ENCODE results near the gene DAGLB. TPM values are rescaled to one million over a fixed set of nuclear protein-coding genes. Genes with fewer than 3 reads are reported as not detected.

The DAGLB gene
- total RNA-seq, 3 donors from 2014 or later (not counting 1 experiment from before 2014, with no cell fraction given): 20.3 to 25.6 (median 25.2) TPM

- peak in 2 of 3 donors; percentile 54 to 64 for ATAC-seq
- H3K4me1 Mint-ChIP-seq: peaks cover 76 to 81% of the 10 kb centered on the region in 2 donors
- Histone ChIP-seq H3K36me3 (ENCODE audit: control insufficient read depth, insufficient read depth, low read length) (peaks cover 17% of the 10 kb centered on the region), H3K27me3 (ENCODE audit: control insufficient read depth, insufficient read depth, low read length) (no peaks in the 10 kb centered on the region), H3K4me3 (ENCODE audit: low read length) (no peak overlapping the region), H3K27ac (ENCODE audit: low read length) (no peak overlapping the region), H3K4me1 (ENCODE audit: control insufficient read depth, insufficient read depth, low read length) (peaks cover 64% of the 10 kb centered on the region), H3K9me3 (ENCODE audit: control insufficient read depth, insufficient read depth, low read length) (no peaks in the 10 kb centered on the region)
- peak overlapping the region; percentile 86 to 90 for H3K27ac Mint-ChIP-seq
- H3K9me3 Mint-ChIP-seq: no peaks in the 10 kb centered on the region
- no peak for TF ChIP-seq CTCF (IDR thresholded peaks at IDR 0.05)
- H3K27me3 Mint-ChIP-seq (ENCODE audit: low read depth in 2 of 2): no peaks in the 10 kb centered on the region
- 47% methylated on average over 23 of the region's 23 CpGs for WGBS (ENCODE audit: insufficient coverage)
- H3K4me3 Mint-ChIP-seq: peak overlapping the region; percentile 72
- no peaks in the 10 kb centered on the region for H3K36me3 Mint-ChIP-seq
- intact Hi-C loops (cut with micrococcal nuclease): no loop called here
- no peak for DNase-seq
Measured at GRCh38 chr7:6395898-6396595, 51.7 kb downstream of the DAGLB start.

- H3K4me1 Mint-ChIP-seq: peaks cover 71 to 74% of the 10 kb centered on the region in 2 donors
- no peak overlapping the region for H3K27ac ChIP-seq (ENCODE audit: low read length)
- no peak for ATAC-seq
- no peaks in the 10 kb centered on the region for H3K27me3 Mint-ChIP-seq (ENCODE audit: low read depth in 2 of 2)
- H3K36me3 ChIP-seq (ENCODE audit: control insufficient read depth, insufficient read depth, low read length): peaks cover 18% of the 10 kb centered on the region
- no peaks in the 10 kb centered on the region for H3K9me3 ChIP-seq (ENCODE audit: control insufficient read depth, insufficient read depth, low read length)
- WGBS (ENCODE audit: insufficient coverage): 95% methylated on average over 6 of the region's 6 CpGs
- TF ChIP-seq CTCF (IDR thresholded peaks at IDR 0.05): no peak
- no peaks in the 10 kb centered on the region for H3K27me3 ChIP-seq (ENCODE audit: control insufficient read depth, insufficient read depth, low read length)
- H3K27ac Mint-ChIP-seq: peak overlapping the region; percentile 84 to 88
- H3K36me3 Mint-ChIP-seq: no peaks in the 10 kb centered on the region
- H3K4me1 ChIP-seq (ENCODE audit: control insufficient read depth, insufficient read depth, low read length): peaks cover 51% of the 10 kb centered on the region
- H3K9me3 Mint-ChIP-seq: no peaks in the 10 kb centered on the region
- H3K4me3 ChIP-seq (ENCODE audit: low read length): no peak overlapping the region
- H3K4me3 Mint-ChIP-seq: no peak overlapping the region
- DNase-seq: no peak
- intact Hi-C loops (cut with micrococcal nuclease): no loop called here
Measured at GRCh38 chr7:6394114-6394513, 53.6 kb downstream of the DAGLB start.

GRCh38 chr7:6393667-6394056 lies 54.1 kb downstream of the DAGLB start:
- H3K4me3 Mint-ChIP-seq: no peak overlapping the region
- ATAC-seq: peak in 1 of 3 donors; percentile 15

More at GRCh38 chr7:6393667-6394056, 54.1 kb downstream of the DAGLB start:
- intact Hi-C loops (cut with micrococcal nuclease): no loop called here
- H3K36me3 Mint-ChIP-seq: no peaks in the 10 kb centered on the region
- 98% methylated on average over 3 of the region's 3 CpGs for WGBS (ENCODE audit: insufficient coverage)
- TF ChIP-seq CTCF (IDR thresholded peaks at IDR 0.05): no peak
- H3K27ac Mint-ChIP-seq: peak overlapping the region; percentile 84 to 88
- no peak overlapping the region for H3K4me3 ChIP-seq (ENCODE audit: low read length)
- H3K4me1 ChIP-seq (ENCODE audit: control insufficient read depth, insufficient read depth, low read length): peaks cover 46% of the 10 kb centered on the region
- H3K9me3 Mint-ChIP-seq: no peaks in the 10 kb centered on the region
- H3K27me3 ChIP-seq (ENCODE audit: control insufficient read depth, insufficient read depth, low read length): no peaks in the 10 kb centered on the region
- peaks cover 66 to 69% of the 10 kb centered on the region in 2 donors for H3K4me1 Mint-ChIP-seq
- H3K36me3 ChIP-seq (ENCODE audit: control insufficient read depth, insufficient read depth, low read length): peaks cover 20% of the 10 kb centered on the region
- no peaks in the 10 kb centered on the region for H3K9me3 ChIP-seq (ENCODE audit: control insufficient read depth, insufficient read depth, low read length)
- H3K27ac ChIP-seq (ENCODE audit: low read length): no peak overlapping the region
- no peak for DNase-seq
- no peaks in the 10 kb centered on the region for H3K27me3 Mint-ChIP-seq (ENCODE audit: low read depth in 2 of 2)
